GM12872 (cell line): ENCODE data around the gene LYRM4.

Source experiments
- CTCF ChIP-seq: IDR thresholded peaks from 3 replicates; pipeline ENCODE4 v1.5.1; 2011; ENCODE audit warnings: low read depth, mild to moderate bottlenecking, low read length, moderate library complexity; ENCODE audit not compliant: insufficient read depth

The LYRM4 gene

GRCh38 chr6:5206920-5207561 lies 53.7 kb downstream of the LYRM4 start:
- no peak for TF ChIP-seq CTCF

GRCh38 chr6:5205877-5206850 lies 54.6 kb downstream of the LYRM4 start:
- TF ChIP-seq CTCF: no peak

GRCh38 chr6:5205035-5205507 lies 55.7 kb downstream of the LYRM4 start:
- TF ChIP-seq CTCF: no peak

- TF ChIP-seq CTCF: no peak
Observed at GRCh38 chr6:5204376-5204775, 56.4 kb downstream of the LYRM4 start.

GRCh38 chr6:5203546-5203945 lies 57.2 kb downstream of the LYRM4 start:
- TF ChIP-seq CTCF: no peak

GRCh38 chr6:5202941-5203340 lies 57.8 kb downstream of the LYRM4 start:
- TF ChIP-seq CTCF: no peak

GRCh38 chr6:5202206-5202605 lies 58.5 kb downstream of the LYRM4 start:
- TF ChIP-seq CTCF: no peak
